H1 (cell line): ENCODE measurements around the gene MUC7. TPM values are rescaled to one million over a fixed set of nuclear protein-coding genes. Genes with fewer than 3 reads are reported as not detected.

ENCODE experiments used
- CTCF ChIA-PET: fragments of 300-600 bp; sonication (Branson Sonifier 250); formaldehyde crosslinking; loops from one replicate; lab custom pipeline; 2021; ENCODE audit not compliant: partially characterized antibody; lab: Charles Lee
- POLR2A ChIA-PET: fragments of 300-600 bp; sonication (Branson Sonifier 250); formaldehyde crosslinking; loops from one replicate; lab custom pipeline; 2021; ENCODE audit warnings: inconsistent platforms; ENCODE audit not compliant: partially characterized antibody; lab: Charles Lee
- DNase-seq, 2 experiments: peaks; one replicate each; pipeline versions ENCODE4 v3.0.0 to v3.0.0-alpha.2; 2010 to 2022; ENCODE audit warnings: low spot score in 2 of 2, low read depth in 1 of 2, mixed read lengths in 1 of 2
- FAIRE-seq: peaks from 2 replicates; lab custom pipeline; 2011; peaks lifted over from hg19 to GRCh38; lab: Jason Lieb, UNC
- H2AFZ ChIP-seq: 2 replicates; pipeline ENCODE4 v1.8.1; 2012; ENCODE audit warnings: low read length, inconsistent platforms
- H2AK5ac ChIP-seq: 2 replicates; pipeline ENCODE4 v1.6.1; 2013; ENCODE audit warnings: low read depth, low read length
- H2BK120ac ChIP-seq: replicated peaks from 2 replicates; pipeline ENCODE3; 2013; ENCODE audit warnings: low read depth, low read length, inconsistent platforms
- H2BK12ac ChIP-seq: 2 replicates; pipeline ENCODE4 v1.6.1; 2013; ENCODE audit warnings: low read depth, low read length
- H2BK15ac ChIP-seq: 2 replicates; pipeline ENCODE4 v1.6.1; 2013; ENCODE audit warnings: low read length
- H2BK20ac ChIP-seq: 2 replicates; pipeline ENCODE4 v1.6.1; 2013; ENCODE audit warnings: low read length
- H2BK5ac ChIP-seq: 2 replicates; pipeline ENCODE4 v1.6.1; 2013; ENCODE audit warnings: low read depth, low read length
- H3K14ac ChIP-seq: 2 replicates; pipeline ENCODE4 v1.6.1; 2013; ENCODE audit warnings: inconsistent platforms; ENCODE audit not compliant: insufficient read length
- H3K18ac ChIP-seq: 2 replicates; pipeline ENCODE4 v1.6.1; 2013; ENCODE audit warnings: low read length; ENCODE audit errors: extremely low read depth
- H3K23ac ChIP-seq: 2 replicates; pipeline ENCODE4 v1.6.1; 2013; ENCODE audit warnings: inconsistent platforms; ENCODE audit not compliant: insufficient read length
- H3K23me2 ChIP-seq: 2 replicates; pipeline ENCODE4 v1.6.1; 2013; ENCODE audit warnings: low read depth, low read length
- H3K27ac ChIP-seq: 2 replicates; pipeline ENCODE4 v1.6.1; 2011; ENCODE audit warnings: low read depth, low read length, inconsistent platforms
- H3K27me3 ChIP-seq, 4 experiments: replicated peaks in 1 of 4; 1 replicate in 1 of 4; 2 replicates in 3 of 4; pipeline versions ENCODE4 v1.6.1 to v1.8.1; 2011 to 2013; ENCODE audit warnings: low read length in 3 of 4, mild to moderate bottlenecking in 3 of 4, inconsistent platforms in 2 of 4, mixed read lengths in 2 of 4, moderate library complexity in 1 of 4; ENCODE audit not compliant: control insufficient read depth in 3 of 4, insufficient read depth in 3 of 4; ENCODE audit errors: extremely low read depth in 1 of 4
- H3K36me3 ChIP-seq, 4 experiments: 2 replicates each; pipeline versions ENCODE4 v1.6.1 to v1.8.1; 2011 to 2013; ENCODE audit warnings: mild to moderate bottlenecking in 4 of 4, low read length in 3 of 4, moderate library complexity in 2 of 4, control low read depth in 1 of 4, inconsistent platforms in 1 of 4; ENCODE audit not compliant: insufficient read depth in 4 of 4, control insufficient read depth in 2 of 4
- H3K4ac ChIP-seq: replicated peaks from 2 replicates; pipeline ENCODE3; 2013; ENCODE audit warnings: low read length, low read depth, mixed read lengths, inconsistent platforms; ENCODE audit not compliant: insufficient read length
- H3K4me1 ChIP-seq, 4 experiments: replicated peaks in 1 of 4; 1 replicate in 1 of 4; 2 replicates in 3 of 4; pipeline versions ENCODE4 v1.6.1 to v1.8.1; 2011 to 2013; ENCODE audit warnings: low read length in 3 of 4, inconsistent platforms in 2 of 4, mixed read lengths in 1 of 4; ENCODE audit not compliant: insufficient read depth in 4 of 4, control insufficient read depth in 3 of 4
- H3K4me2 ChIP-seq, 2 experiments: 2 replicates each; pipeline versions ENCODE4 v1.6.1 to v1.8.1; 2011 to 2013; ENCODE audit warnings: low read depth in 2 of 2, low read length in 2 of 2, control low read depth in 1 of 2, inconsistent platforms in 1 of 2, mild to moderate bottlenecking in 1 of 2; ENCODE audit not compliant: insufficient read depth in 1 of 2
- H3K4me3 ChIP-seq, 4 experiments: fragments of 200-600, 300-600 bp in 1 of 4; sonication (generic), shearing (Covaris generic), sonication (Bioruptor Twin) in 1 of 4; 2 replicates each; pipeline versions ENCODE4 v1.5.1 to v1.8.1; 2011 to 2016; ENCODE audit warnings: low read length in 4 of 4, low read depth in 3 of 4, control low read depth in 2 of 4, inconsistent platforms in 2 of 4, mild to moderate bottlenecking in 2 of 4, mixed read lengths in 1 of 4, moderate library complexity in 1 of 4; ENCODE audit not compliant: insufficient read depth in 2 of 4; ENCODE audit errors: extremely low read depth in 1 of 4
- H3K56ac ChIP-seq: replicated peaks from 2 replicates; pipeline ENCODE3; 2013; ENCODE audit warnings: low read depth, mild to moderate bottlenecking, mixed read lengths, low read length, inconsistent platforms; ENCODE audit not compliant: insufficient read length
- H3K79me1 ChIP-seq: 2 replicates; pipeline ENCODE4 v1.6.1; 2013; ENCODE audit warnings: low read depth, low read length, control low read depth
- H3K79me2 ChIP-seq, 2 experiments: 2 replicates each; pipeline versions ENCODE4 v1.6.1 to v1.8.1; 2012 to 2013; ENCODE audit warnings: low read length in 2 of 2, mild to moderate bottlenecking in 2 of 2, inconsistent platforms in 1 of 2; ENCODE audit not compliant: insufficient read depth in 2 of 2, control insufficient read depth in 1 of 2
- H3K9ac ChIP-seq, 4 experiments: replicated peaks in 1 of 4; 1 replicate in 1 of 4; 2 replicates in 3 of 4; pipeline versions ENCODE4 v1.6.1 to v1.8.1; 2011 to 2013; ENCODE audit warnings: low read depth in 3 of 4, low read length in 3 of 4, control low read depth in 2 of 4, mild to moderate bottlenecking in 2 of 4, moderate library complexity in 2 of 4, inconsistent platforms in 1 of 4; ENCODE audit errors: extremely low read depth in 1 of 4
- H3K9me3 ChIP-seq, 2 experiments: 2 replicates each; pipeline versions ENCODE4 v1.6.1 to v1.8.1; 2012 to 2013; ENCODE audit warnings: mild to moderate bottlenecking in 2 of 2, moderate library complexity in 2 of 2, control low read depth in 1 of 2, inconsistent platforms in 1 of 2, low read depth in 1 of 2, low read length in 1 of 2, mixed read lengths in 1 of 2; ENCODE audit not compliant: insufficient read depth in 2 of 2
- H4K20me1 ChIP-seq, 2 experiments: replicated peaks in 1 of 2; 2 replicates each; pipeline versions ENCODE3 to v1.8.1; 2011 to 2013; ENCODE audit warnings: inconsistent platforms in 2 of 2, low read length in 2 of 2, mild to moderate bottlenecking in 1 of 2; ENCODE audit not compliant: insufficient read depth in 2 of 2, control insufficient read depth in 1 of 2
- H4K5ac ChIP-seq: 2 replicates; pipeline ENCODE4 v1.6.1; 2013; ENCODE audit warnings: low read length, low read depth, mixed read lengths, inconsistent platforms; ENCODE audit not compliant: insufficient read length
- H4K8ac ChIP-seq: 2 replicates; pipeline ENCODE4 v1.8.0; 2013; ENCODE audit warnings: mild to moderate bottlenecking, moderate library complexity, low read length, inconsistent platforms; ENCODE audit not compliant: insufficient read depth; ENCODE audit errors: extremely low read depth
- H4K91ac ChIP-seq: replicated peaks from 2 replicates; pipeline ENCODE3; 2013; ENCODE audit warnings: low read length, mixed read lengths, inconsistent platforms; ENCODE audit not compliant: insufficient read length
- CBX5 ChIP-seq: fragments of 300-800, 300-1000 bp; sonication (generic); IDR thresholded peaks from 2 replicates; pipeline ENCODE4 v1.7.1; 2016; ENCODE audit warnings: antibody characterized with exemption, low read length, low read depth
- SUZ12 ChIP-seq: fragments of 200-600 bp; sonication (generic); IDR thresholded peaks from 2 replicates; pipeline ENCODE4 v1.6.1; 2012; ENCODE audit warnings: mild to moderate bottlenecking, inconsistent platforms, low read length, moderate library complexity, mixed read lengths
- WGBS, 2 experiments: shearing (Covaris generic) in 1 of 2; methylation state at CpG; one replicate each; pipeline versions ENCODE4 v1.1.6 to v1.1.7; 2013 to 2015; ENCODE audit warnings: low lambda C conversion rate in 2 of 2, mixed read lengths in 2 of 2, inconsistent platforms in 1 of 2, low coverage in 1 of 2, missing lambda C conversion rate in 1 of 2; ENCODE audit not compliant: insufficient replicate concordance in 2 of 2, insufficient coverage in 1 of 2, insufficient read length in 1 of 2; ENCODE audit errors: extremely low coverage in 1 of 2, missing lambda C conversion rate in 1 of 2; 5-methylcytosine and 5-hydroxymethylcytosine counted together
- long read RNA-seq, 2 experiments: library from RNA in 1 of 2; library from capped mRNA in 1 of 2; stranded (forward); transcript quantifications; one replicate each; pipeline ENCODE4 v2.0.0, GENCODE V29; 2021; ENCODE audit warnings: inconsistent platforms in 1 of 2
- polyA minus RNA-seq, 3 experiments: library from RNA; depleted of rRNA, polyadenylated mRNA; stranded (reverse); fragments of >200 nt; gene quantifications; 1 replicate in 2 of 3; 2 replicates in 1 of 3; pipeline ENCODE4 v1.2.3, GENCODE V29; 2011
- polyA plus RNA-seq, 7 experiments: library from polyadenylated mRNA; depleted of rRNA in 3 of 7; stranded (reverse) in 5 of 7; unstranded in 2 of 7; fragments of >200 nt in 5 of 7; fragments of 200-250 nt in 2 of 7; gene quantifications; 1 replicate in 5 of 7; 2 replicates in 1 of 7; 4 replicates in 1 of 7; pipeline versions ENCODE4 v1.2.1 to v1.2.3, GENCODE V29; 2011 to 2013; ENCODE audit warnings: missing spikeins in 2 of 7, mixed read lengths in 2 of 7
- total RNA-seq: library from RNA; stranded (reverse); fragmentation: NEBNext Ultra II Directional; extraction: Animal tissue kit (Norgen Biotek cat#: 25700); gene quantifications from 2 replicates; pipeline ENCODE4 v1.2.1, GENCODE V29; 2021
- TF ChIP-seq, protein P1 (sequence below): IDR thresholded peaks from 2 replicates; pipeline ENCODE4 v1.6.1; 2012; ENCODE audit warnings: inconsistent platforms

Gene MUC7
- total RNA-seq: not detected in 2 replicates
- polyA plus RNA-seq (2011; rRNA removed): not detected in 2 replicates
- polyA plus RNA-seq (2011; cell fraction: cytosol; rRNA removed): not detected
- polyA plus RNA-seq (2011; cell fraction: nucleus; rRNA removed): not detected
- not detected in 4 replicates for polyA plus RNA-seq (2012, experiment 1 of 2)
- polyA plus RNA-seq (2012, experiment 2 of 2): not detected
- not detected for polyA plus RNA-seq (2013, experiment 1 of 2)
- not detected for polyA plus RNA-seq (2013, experiment 2 of 2)
- not detected in 2 replicates for polyA minus RNA-seq (2011; rRNA and poly(A)+ RNA removed)
- not detected for polyA minus RNA-seq (2011; cell fraction: cytosol; rRNA and poly(A)+ RNA removed)
- polyA minus RNA-seq (2011; cell fraction: nucleus; rRNA and poly(A)+ RNA removed): not detected
- long read RNA-seq, experiment 1: 0 reads
- long read RNA-seq, experiment 2: 0 reads

- H3K36me3 ChIP-seq: no peaks in the 10 kb centered on the region
- no peak within 1 kb of the TSS for H2BK120ac ChIP-seq
- H4K5ac ChIP-seq: no peak within 1 kb of the TSS
- TF ChIP-seq CBX5 (no peak), SUZ12 (no peak)
- TF ChIP-seq, protein P1, sequence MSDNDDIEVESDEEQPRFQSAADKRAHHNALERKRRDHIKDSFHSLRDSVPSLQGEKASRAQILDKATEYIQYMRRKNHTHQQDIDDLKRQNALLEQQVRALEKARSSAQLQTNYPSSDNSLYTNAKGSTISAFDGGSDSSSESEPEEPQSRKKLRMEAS: no peak
- H3K4me1 ChIP-seq: no peaks in the 10 kb centered on the region
- no peaks in the 10 kb centered on the region for H3K23me2 ChIP-seq
- H4K20me1 ChIP-seq: no peaks in the 10 kb centered on the region
- H3K4me3 ChIP-seq: no peak within 1 kb of the TSS
- H4K8ac ChIP-seq: no peak within 1 kb of the TSS
- ChIA-PET CTCF (no interaction called here), POLR2A (no interaction called here)
- no peaks in the 10 kb centered on the region for H3K9me3 ChIP-seq
- no peak within 1 kb of the TSS for H3K4ac ChIP-seq
- H2BK5ac ChIP-seq: no peak within 1 kb of the TSS
- H3K79me2 ChIP-seq: no peaks in the 10 kb centered on the region
- H2AK5ac ChIP-seq: no peak within 1 kb of the TSS
- H3K4me2 ChIP-seq: no peak within 1 kb of the TSS
- 97% methylated on average over 4 of the region's 4 CpGs; no CpG with 5 or more reads in 1 of the 2 experiments for WGBS, 2 experiments
- H2BK12ac ChIP-seq: no peak within 1 kb of the TSS
- H2AFZ ChIP-seq: no peak within 1 kb of the TSS
- H3K14ac ChIP-seq: no peak within 1 kb of the TSS
- no peak within 1 kb of the TSS for H2BK15ac ChIP-seq
- no peak within 1 kb of the TSS for H3K56ac ChIP-seq
- no peak within 1 kb of the TSS for H3K23ac ChIP-seq
- no peaks in the 10 kb centered on the region for H3K79me1 ChIP-seq
- H3K27ac ChIP-seq: no peak within 1 kb of the TSS
- FAIRE-seq: no peak
- H4K91ac ChIP-seq: no peak within 1 kb of the TSS
- no peak within 1 kb of the TSS for H3K18ac ChIP-seq
- H3K27me3 ChIP-seq: no peaks in the 10 kb centered on the region
- no peak within 1 kb of the TSS for H3K9ac ChIP-seq
- DNase-seq: no peak
- no peak within 1 kb of the TSS for H2BK20ac ChIP-seq
Observed at GRCh38 chr4:70471897-70472296, at the start of gene MUC7. MUC7 (plus strand) TSS chr4:70472197; CDS start chr4:70474022, 1,825 bp downstream.
